AG04450 (cell line): ENCODE results near the gene MT1M. TPM values are rescaled to one million over a fixed set of nuclear protein-coding genes. Genes with fewer than 3 reads are reported as not detected.
A peak's percentile ranks its signal among the peaks of the same experiment; 100 is the strongest.

Source experiments
- CTCF ChIA-PET: fragments of 300-600, 350-600 bp; formaldehyde crosslinking; extraction: SDS; loops from one replicate; lab custom pipeline; 2022; ENCODE audit warnings: antibody characterized with exemption, inconsistent platforms; lab: Charles Lee
- POLR2A ChIA-PET: fragments of 350-600 bp; formaldehyde crosslinking; extraction: SDS; loops from one replicate; lab custom pipeline; 2021; ENCODE audit warnings: antibody characterized with exemption, inconsistent platforms; lab: Yijun Ruan, JAX
- DNase-seq: peaks from one replicate; pipeline ENCODE4 v3.0.0-alpha.2; 2011; ENCODE audit warnings: low read depth, low spot score
- H3K27ac ChIP-seq: one replicate; pipeline ENCODE4 v1.5.1; 2012; ENCODE audit warnings: low read depth, low read length, control low read depth
- H3K27me3 ChIP-seq: one replicate; pipeline ENCODE4 v1.6.0; 2012; ENCODE audit warnings: low read length; ENCODE audit not compliant: control insufficient read depth, insufficient read depth
- H3K4me3 ChIP-seq: 2 replicates; pipeline ENCODE4 v1.5.1; 2011; ENCODE audit warnings: mild to moderate bottlenecking, low read depth, low read length, control low read depth
- H3K9me3 ChIP-seq: 2 replicates; pipeline ENCODE4 v1.5.1; 2012; ENCODE audit warnings: low read length; ENCODE audit not compliant: control insufficient read depth, insufficient read depth
- polyA plus RNA-seq: library from polyadenylated mRNA; depleted of rRNA; stranded (reverse); fragments of >200 nt; gene quantifications from 2 replicates; pipeline ENCODE4 v1.2.3, GENCODE V29; 2011
- TF ChIP-seq, protein P1 (sequence below): IDR thresholded peaks from 2 replicates; pipeline ENCODE4 v1.5.1; 2011; ENCODE audit warnings: low read depth, low read length, control low read depth, inconsistent platforms

The MT1M gene
- polyA plus RNA-seq, 1 experiment = 0.10 TPM

GRCh38 chr16:56625140-56625942 is 7.1 kb upstream of the MT1M start, which contains the start of gene MT1E:
Gene MT1E, plus strand, starts transcription at chr16:56625781. Its CDS starts 71 bp downstream, at chr16:56625852.
- H3K27me3 ChIP-seq = no peaks in the 10 kb centered on the region
- H3K9me3 ChIP-seq = no peaks in the 10 kb centered on the region
- peak within 1 kb of the TSS; percentile 78 for H3K27ac ChIP-seq
- peak within 1 kb of the TSS; percentile 73 for H3K4me3 ChIP-seq
- TF ChIP-seq, protein P1, sequence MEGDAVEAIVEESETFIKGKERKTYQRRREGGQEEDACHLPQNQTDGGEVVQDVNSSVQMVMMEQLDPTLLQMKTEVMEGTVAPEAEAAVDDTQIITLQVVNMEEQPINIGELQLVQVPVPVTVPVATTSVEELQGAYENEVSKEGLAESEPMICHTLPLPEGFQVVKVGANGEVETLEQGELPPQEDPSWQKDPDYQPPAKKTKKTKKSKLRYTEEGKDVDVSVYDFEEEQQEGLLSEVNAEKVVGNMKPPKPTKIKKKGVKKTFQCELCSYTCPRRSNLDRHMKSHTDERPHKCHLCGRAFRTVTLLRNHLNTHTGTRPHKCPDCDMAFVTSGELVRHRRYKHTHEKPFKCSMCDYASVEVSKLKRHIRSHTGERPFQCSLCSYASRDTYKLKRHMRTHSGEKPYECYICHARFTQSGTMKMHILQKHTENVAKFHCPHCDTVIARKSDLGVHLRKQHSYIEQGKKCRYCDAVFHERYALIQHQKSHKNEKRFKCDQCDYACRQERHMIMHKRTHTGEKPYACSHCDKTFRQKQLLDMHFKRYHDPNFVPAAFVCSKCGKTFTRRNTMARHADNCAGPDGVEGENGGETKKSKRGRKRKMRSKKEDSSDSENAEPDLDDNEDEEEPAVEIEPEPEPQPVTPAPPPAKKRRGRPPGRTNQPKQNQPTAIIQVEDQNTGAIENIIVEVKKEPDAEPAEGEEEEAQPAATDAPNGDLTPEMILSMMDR = no peak
- POLR2A ChIA-PET = interaction anchor here (0.6 to 4.8 kb wide), 22 partner anchors 9 to 174 kb away, joined by 3 to 201 read pairs (median 4); partner anchors contain the start of genes MT1F, MT1G, MT1X and MT2A
- CTCF ChIA-PET = interaction anchor here (0.6 to 1.4 kb wide), 4 partner anchors 17 to 111 kb away, joined by 3 to 7 read pairs (median 4); partner anchors contain the start of gene MT2A
- DNase-seq = no peak

GRCh38 chr16:56625943-56626654 is 6.4 kb upstream of the MT1M start:
- ChIA-PET CTCF (interaction anchor here (0.6 to 1.2 kb wide), 3 partner anchors 75 to 112 kb away, joined by 3 to 7 read pairs (median 3); no protein-coding TSS in a partner anchor), POLR2A (interaction anchor here (0.6 to 4.8 kb wide), 21 partner anchors 9 to 304 kb away, joined by 3 to 201 read pairs (median 4); partner anchors contain the start of genes MT1F, MT1G, MT1X and MT2A)
- Histone ChIP-seq H3K27me3 (peaks cover under 1% of the 10 kb centered on the region), H3K4me3 (peak overlapping the region; percentile 73), H3K27ac (peak overlapping the region; percentile 78), H3K9me3 (no peaks in the 10 kb centered on the region)
- no peak for DNase-seq
- TF ChIP-seq, protein P1 = no peak

GRCh38 chr16:56626685-56627084 is 5.8 kb upstream of the MT1M start:
- H3K27me3 ChIP-seq = peaks cover 2% of the 10 kb centered on the region
- DNase-seq = no peak
- peak overlapping the region; percentile 47 for H3K27ac ChIP-seq
- ChIA-PET CTCF (interaction anchor here (1.1 to 1.2 kb wide), 2 partner anchors 74 to 113 kb away, joined by 3 to 7 read pairs; no protein-coding TSS in a partner anchor), POLR2A (interaction anchor here (0.7 to 4.8 kb wide), 6 partner anchors 10 to 304 kb away, joined by 3 to 201 read pairs (median 14); partner anchors contain the start of genes MT1X and MT2A)
- H3K4me3 ChIP-seq = peak overlapping the region; percentile 73
- H3K9me3 ChIP-seq = no peaks in the 10 kb centered on the region
- TF ChIP-seq, protein P1 = no peak

DNA sequence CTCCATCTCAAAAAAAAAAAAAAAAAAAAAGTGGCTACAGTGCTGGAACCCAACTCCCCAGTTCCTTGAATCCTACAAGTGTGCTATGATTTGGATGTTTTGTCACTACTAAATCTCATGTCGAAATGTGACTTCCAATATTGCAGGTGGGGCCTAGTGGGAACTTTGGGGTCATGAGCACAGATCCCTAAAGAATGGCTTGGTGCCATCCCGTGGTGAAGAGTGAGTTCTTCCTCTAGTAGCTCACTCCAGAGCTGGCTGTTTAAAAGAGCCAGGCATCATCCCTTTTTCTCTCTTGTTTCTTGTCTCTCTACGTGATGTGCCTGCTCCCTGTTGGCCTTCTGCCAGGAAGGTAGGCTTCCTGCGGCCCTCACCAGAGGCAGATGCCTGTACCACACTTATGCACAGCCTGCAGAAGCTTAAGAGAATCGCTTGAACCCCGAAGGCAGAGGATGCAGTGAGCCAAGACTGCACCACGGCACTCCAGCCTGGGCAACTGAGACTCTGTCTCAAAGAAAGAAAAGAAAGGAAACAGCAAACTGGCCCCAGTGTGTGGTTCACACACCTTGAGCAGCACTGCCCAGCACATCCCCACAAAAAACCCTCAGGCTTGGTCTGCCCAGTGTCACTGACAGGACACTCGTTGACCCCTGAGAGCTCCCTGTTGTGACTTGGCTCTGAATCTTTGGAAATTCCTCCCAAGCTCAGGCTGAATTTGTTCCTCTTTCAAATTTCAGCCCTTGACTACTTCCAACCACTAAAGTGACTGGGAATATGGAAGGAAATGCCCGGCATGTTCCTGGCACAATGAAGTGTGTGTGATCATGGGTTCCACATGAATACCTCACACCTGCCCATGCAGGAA is 3.7 kb upstream of the MT1M start:
- CTCF ChIA-PET = no interaction called here

More for the DNA sequence above, 3.7 kb upstream of the MT1M start:
- H3K27me3 ChIP-seq = peaks cover 21% of the 10 kb centered on the region
- H3K4me3 ChIP-seq = no peak overlapping the region
- POLR2A ChIA-PET = interaction anchor here (0.7 kb wide), 3 partner anchors 22 to 178 kb away, joined by 4 to 6 read pairs (median 5); partner anchors contain the start of gene MT1X
- DNase-seq = no peak
- H3K27ac ChIP-seq = no peak overlapping the region
- TF ChIP-seq, protein P1 = no peak
- H3K9me3 ChIP-seq = no peaks in the 10 kb centered on the region
